ENCODE measurements around the gene SLC4A3.

Gene SLC4A3

GRCh38 chr2:219627103-219628100 lies at the start of gene SLC4A3:
TSS of gene SLC4A3 (plus strand) at chr2:219627630. CDS start at chr2:219627993, 363 bp downstream.
- DNase-seq (ENCODE audit: extremely low read depth, low read depth) = no peak
- TF ChIP-seq CTCF (IDR thresholded peaks at IDR 0.05; ENCODE audit: low read depth, low read length) = no peak

- no peak for DNase-seq (ENCODE audit: extremely low read depth, low read depth)
- TF ChIP-seq CTCF (IDR thresholded peaks at IDR 0.05; ENCODE audit: low read depth, low read length) = no peak
These were observed 48.4 kb upstream of the SLC4A3 start for GRCh38 chr2:219578811-219579613.

GRCh38 chr2:219581346-219581745 lies 46.1 kb upstream of the SLC4A3 start:
- DNase-seq (ENCODE audit: extremely low read depth, low read depth) = no peak
- no peak for TF ChIP-seq CTCF (IDR thresholded peaks at IDR 0.05; ENCODE audit: low read depth, low read length)

GRCh38 chr2:219591091-219591490 lies 36.3 kb upstream of the SLC4A3 start:
- TF ChIP-seq CTCF (IDR thresholded peaks at IDR 0.05; ENCODE audit: low read depth, low read length) = no peak
- DNase-seq (ENCODE audit: extremely low read depth, low read depth) = no peak

- no peak for DNase-seq (ENCODE audit: extremely low read depth, low read depth)
- no peak for TF ChIP-seq CTCF (IDR thresholded peaks at IDR 0.05; ENCODE audit: low read depth, low read length)
These were observed 34.7 kb upstream of the SLC4A3 start for GRCh38 chr2:219592736-219593135.

GRCh38 chr2:219593154-219593553 lies 34.3 kb upstream of the SLC4A3 start:
- TF ChIP-seq CTCF (IDR thresholded peaks at IDR 0.05; ENCODE audit: low read depth, low read length) = no peak
- no peak for DNase-seq (ENCODE audit: extremely low read depth, low read depth)

GRCh38 chr2:219595256-219595655 lies 32.2 kb upstream of the SLC4A3 start:
- DNase-seq (ENCODE audit: extremely low read depth, low read depth) = no peak
- no peak for TF ChIP-seq CTCF (IDR thresholded peaks at IDR 0.05; ENCODE audit: low read depth, low read length)

Data from AG09319 (cell line).